ENCODE results near the gene ELAC2. TPM values are rescaled to one million over a fixed set of nuclear protein-coding genes. Genes with fewer than 3 reads are reported as not detected.

Gene ELAC2
- total and polyA plus RNA-seq, 2 of the 8 experiments (the other 6 are each of a cell fraction or from before 2014, with no cell fraction given), result 91.6 to 127 TPM

GRCh38 chr17:12952012-12952411, 65.8 kb downstream of the ELAC2 start:
- no peak overlapping the region for H3K4me2 ChIP-seq (ENCODE audit: insufficient read depth in 1 of 2, low read depth in 2 of 2, low read length in 2 of 2)
- peaks cover 2 to 35% (median 9%) of the 10 kb centered on the region in 4 experiments; a peak in 6 of 8 replicates for H3K36me3 ChIP-seq (ENCODE audit: control insufficient read depth in 2 of 4, insufficient read depth in 4 of 4, low read length in 3 of 4)
- H2AK5ac ChIP-seq (ENCODE audit: low read depth, low read length), result no peak overlapping the region
- H4K5ac ChIP-seq (ENCODE audit: insufficient read length, low read depth, low read length), result no peak overlapping the region
- H2BK15ac ChIP-seq (ENCODE audit: low read length), result no peak overlapping the region
- H3K9ac ChIP-seq (replicated peaks in 1 of 4; ENCODE audit: extremely low read depth in 1 of 4, low read depth in 3 of 4, low read length in 3 of 4), result no peak overlapping the region
- DNase-seq (ENCODE audit: low read depth in 1 of 2, low spot score in 2 of 2) (no peak), FAIRE-seq (no peak)
- no peaks in the 10 kb centered on the region for H3K9me3 ChIP-seq (ENCODE audit: insufficient read depth in 2 of 2, low read depth in 1 of 2, low read length in 1 of 2)
- H4K91ac ChIP-seq (replicated peaks; ENCODE audit: insufficient read length, low read length), result no peak overlapping the region
- no peak overlapping the region for H3K18ac ChIP-seq (ENCODE audit: extremely low read depth, low read length)
- no peak overlapping the region for H2BK12ac ChIP-seq (ENCODE audit: low read depth, low read length)
- H3K79me1 ChIP-seq (ENCODE audit: low read depth, low read length), result no peaks in the 10 kb centered on the region
- ChIA-PET POLR2A (ENCODE audit: partially characterized antibody) (interaction anchor here (1.0 kb wide), 1 partner anchor 38 kb away, joined by 3 read pairs; no protein-coding TSS in a partner anchor), CTCF (ENCODE audit: partially characterized antibody) (interaction anchor here (0.8 to 1.5 kb wide), 2 partner anchors 21 to 56 kb away, joined by 3 read pairs; no protein-coding TSS in a partner anchor)
- H2BK120ac ChIP-seq (replicated peaks; ENCODE audit: low read depth, low read length), result no peak overlapping the region
- H3K27ac ChIP-seq (ENCODE audit: low read depth, low read length), result no peak overlapping the region
- H4K20me1 ChIP-seq (replicated peaks in 1 of 2; ENCODE audit: control insufficient read depth in 1 of 2, insufficient read depth in 2 of 2, low read length in 2 of 2), result peaks cover 0 to 2% of the 10 kb centered on the region in 2 experiments
- no peak overlapping the region for H3K4ac ChIP-seq (replicated peaks; ENCODE audit: insufficient read length, low read depth, low read length)
- TF ChIP-seq ATF2 (IDR thresholded peaks at IDR 0.05; ENCODE audit: low read length) (no peak), SIX5 (IDR thresholded peaks at IDR 0.05; ENCODE audit: low read depth, low read length) (no peak), BACH1 (IDR thresholded peaks at IDR 0.05; ENCODE audit: low read length) (no peak), KDM5A (IDR thresholded peaks at IDR 0.05; ENCODE audit: low read length) (no peak)
- H2BK20ac ChIP-seq (ENCODE audit: low read length), result no peak overlapping the region
- WGBS, 2 experiments (ENCODE audit: extremely low coverage in 1 of 2, insufficient coverage in 1 of 2, insufficient read length in 1 of 2, insufficient replicate concordance in 2 of 2, low coverage in 1 of 2, low lambda C conversion rate in 2 of 2, missing lambda C conversion rate in 1 of 2), result 91% methylated on average over 4 of the region's 4 CpGs; no CpG with 5 or more reads in 1 of the 2 experiments
- H2BK5ac ChIP-seq (ENCODE audit: low read depth, low read length), result no peak overlapping the region
- no peak overlapping the region for H3K23ac ChIP-seq (ENCODE audit: insufficient read length)
- H3K27me3 ChIP-seq (replicated peaks in 1 of 4; ENCODE audit: control insufficient read depth in 3 of 4, extremely low read depth in 1 of 4, insufficient read depth in 3 of 4, low read length in 3 of 4), result no peaks in the 10 kb centered on the region
- H3K56ac ChIP-seq (replicated peaks; ENCODE audit: insufficient read length, low read depth, low read length), result no peak overlapping the region
- no peak overlapping the region for H2AFZ ChIP-seq (ENCODE audit: low read length)
- no peak overlapping the region for H3K4me3 ChIP-seq (ENCODE audit: extremely low read depth in 1 of 4, insufficient read depth in 2 of 4, low read depth in 3 of 4, low read length in 4 of 4)
- H3K23me2 ChIP-seq (ENCODE audit: low read depth, low read length), result no peaks in the 10 kb centered on the region
- no peak overlapping the region for H4K8ac ChIP-seq (ENCODE audit: extremely low read depth, insufficient read depth, low read length)
- no peaks in the 10 kb centered on the region for H3K4me1 ChIP-seq (replicated peaks in 1 of 4; ENCODE audit: control insufficient read depth in 3 of 4, insufficient read depth in 4 of 4, low read length in 3 of 4)
- no peak overlapping the region for H3K14ac ChIP-seq (ENCODE audit: insufficient read length)
- no peaks in the 10 kb centered on the region for H3K79me2 ChIP-seq (ENCODE audit: control insufficient read depth in 1 of 2, insufficient read depth in 2 of 2, low read length in 2 of 2)

Data from H1 (cell line).